GM21717 (cell line): ENCODE data around the gene C12orf75.
"Not testable (repeated sequence)": the region's sequence is repeated elsewhere in the genome, so short reads cannot be mapped to it uniquely, and the experiment has no call there.

Source experiments
- ATAC-seq: cut with Tn5 transposase; IDR thresholded peaks from one replicate; pipeline ENCODE4 v1.9.1; 2021; ENCODE audit warnings: mild to moderate bottlenecking, moderate library complexity; ENCODE audit not compliant: unreplicated experiment

Gene C12orf75

DNA sequence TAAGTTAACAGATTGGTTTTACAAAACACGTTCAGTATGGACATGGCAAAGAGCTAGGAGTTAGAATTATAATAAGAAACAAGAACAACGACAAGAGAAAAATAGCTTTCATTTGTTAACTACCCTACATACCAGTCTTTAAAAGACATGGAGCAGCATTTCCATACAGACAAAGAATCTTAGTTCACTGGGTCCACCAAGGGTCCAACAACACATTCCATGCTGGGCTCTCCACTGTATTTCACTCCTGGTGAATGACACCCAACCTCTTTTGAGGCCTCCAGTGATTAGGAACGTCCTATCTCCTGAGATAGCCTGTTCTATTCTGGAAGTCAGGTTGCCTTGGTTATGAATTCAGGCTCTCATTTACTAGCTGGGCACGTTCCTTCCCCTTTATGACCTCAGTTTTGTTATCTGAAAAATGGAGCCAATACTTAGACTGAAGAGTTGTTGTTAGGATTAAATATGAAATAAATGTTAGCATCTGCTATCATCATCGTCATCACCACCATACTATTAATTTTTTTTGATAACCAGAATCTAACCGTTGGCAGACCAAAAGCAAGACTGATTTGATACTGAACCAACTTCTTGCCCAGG is 37.7 kb downstream of the C12orf75 start:
- ATAC-seq = no peak

DNA sequence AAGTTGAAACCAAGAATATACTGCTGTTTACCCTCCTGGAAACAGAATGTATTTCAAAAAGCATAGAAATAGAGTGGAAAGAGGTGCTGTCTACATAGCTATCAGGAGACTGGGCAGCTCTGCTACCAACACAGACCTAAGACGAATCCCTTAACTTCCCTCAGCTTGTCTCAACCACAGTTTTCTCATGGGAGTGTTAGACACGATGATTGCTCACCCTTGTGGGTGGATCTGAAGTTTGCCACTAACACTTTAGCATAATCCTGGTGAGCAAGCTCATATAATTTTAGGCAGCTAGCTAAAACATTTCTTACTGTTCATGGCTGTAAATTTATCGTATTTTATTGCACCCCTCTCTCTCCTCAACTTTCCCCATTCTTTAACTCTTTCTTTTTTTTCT is 38.5 kb downstream of the C12orf75 start:
- ATAC-seq = no peak

DNA sequence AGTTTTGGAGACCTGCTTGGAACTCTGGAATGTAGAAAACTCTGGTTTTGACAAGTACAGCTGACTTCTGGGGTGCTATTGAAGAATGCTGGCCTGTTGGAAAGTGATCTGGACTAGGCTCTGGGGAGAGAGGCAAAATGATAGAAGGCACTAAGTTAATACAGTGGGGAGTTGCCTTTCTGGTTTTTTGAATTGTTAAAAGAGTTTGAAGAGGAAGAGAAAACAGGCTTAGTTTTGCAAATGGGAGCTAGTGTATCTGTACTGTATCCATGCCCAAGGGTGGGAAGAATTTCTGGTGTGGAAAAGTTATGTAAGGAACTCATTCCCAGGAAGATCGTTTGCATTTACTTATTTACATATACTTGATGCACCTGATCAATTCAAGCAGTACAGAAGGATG is 43.8 kb downstream of the C12orf75 start:
- ATAC-seq = no peak

DNA sequence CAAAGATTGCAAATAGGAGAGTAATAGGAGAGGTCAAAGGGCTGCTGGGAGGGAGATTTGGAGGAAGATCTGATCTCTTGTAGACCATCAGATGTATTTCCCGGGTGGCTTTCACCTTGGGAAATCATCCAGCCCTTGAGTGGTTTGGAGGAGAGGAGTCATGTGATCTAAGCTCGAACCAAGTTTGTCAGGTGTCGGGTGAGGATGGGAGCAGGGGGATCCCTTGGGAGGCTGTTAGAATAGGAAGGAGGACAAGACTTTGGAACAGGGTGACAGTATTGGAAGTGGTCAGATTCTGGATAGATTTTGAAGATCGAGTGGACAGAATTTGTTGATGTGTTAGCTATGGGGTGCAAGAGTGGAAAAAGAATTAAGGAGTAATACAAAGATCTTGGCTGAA is 46.6 kb downstream of the C12orf75 start:
- ATAC-seq = no peak

DNA sequence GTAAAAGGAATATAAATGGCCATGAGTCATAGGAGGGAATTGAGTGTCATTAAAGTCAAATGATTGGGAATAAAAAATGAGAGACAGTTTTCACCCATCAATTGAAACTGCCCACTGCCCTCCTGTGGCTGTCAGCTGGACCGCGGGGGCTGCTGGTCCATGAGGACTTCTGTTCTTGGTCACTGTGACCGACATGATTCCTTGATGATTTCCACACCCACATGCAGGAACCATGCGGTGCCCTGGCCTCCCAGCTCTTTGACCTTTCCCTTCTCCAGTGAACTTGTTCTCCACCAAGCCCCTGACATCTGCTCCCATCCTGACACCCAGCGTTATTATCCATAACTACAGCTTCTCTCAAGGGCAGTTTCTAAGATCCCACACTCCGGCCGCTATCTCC is 48.4 kb downstream of the C12orf75 start:
- no peak for ATAC-seq

DNA sequence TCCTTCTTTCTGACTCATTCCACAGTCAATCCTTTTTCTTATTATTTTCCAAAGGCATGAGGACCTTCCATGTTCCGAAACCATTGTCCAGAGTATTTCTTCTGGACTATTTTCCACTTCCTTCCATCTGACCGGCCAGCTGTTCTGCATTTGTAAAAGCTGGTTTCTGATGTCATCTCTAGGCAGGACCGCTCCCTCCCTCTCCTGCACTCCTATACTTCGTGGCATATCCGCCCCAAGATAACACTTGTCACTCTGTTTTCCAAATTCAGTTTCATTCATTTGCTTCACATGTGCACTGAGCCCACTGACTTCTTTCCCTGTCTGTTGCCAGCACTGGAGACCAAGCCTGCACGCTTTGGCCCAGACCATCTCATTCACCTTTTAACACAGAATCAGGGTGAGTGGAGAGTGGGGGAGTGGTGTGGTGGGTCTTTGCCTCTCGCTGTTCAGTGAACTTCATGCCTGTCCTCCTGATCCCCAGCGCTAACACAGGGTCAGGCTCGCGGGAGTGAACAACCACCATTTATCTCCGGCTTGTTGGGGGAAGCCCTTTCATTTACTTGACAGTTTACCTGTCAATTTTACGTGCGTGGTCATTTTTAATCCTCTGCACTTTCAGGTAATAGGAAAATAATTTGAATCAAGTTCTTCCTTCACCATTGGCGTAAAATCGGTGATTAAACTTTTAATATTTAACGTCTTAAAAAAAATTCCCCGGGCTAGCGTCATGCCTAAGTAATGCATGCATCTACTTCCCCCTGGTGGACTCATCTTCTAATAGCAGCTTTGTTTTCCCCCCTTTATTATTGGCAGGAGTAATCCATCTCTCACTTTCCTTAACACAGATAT is 52.5 kb downstream of the C12orf75 start:
- ATAC-seq = no peak

DNA sequence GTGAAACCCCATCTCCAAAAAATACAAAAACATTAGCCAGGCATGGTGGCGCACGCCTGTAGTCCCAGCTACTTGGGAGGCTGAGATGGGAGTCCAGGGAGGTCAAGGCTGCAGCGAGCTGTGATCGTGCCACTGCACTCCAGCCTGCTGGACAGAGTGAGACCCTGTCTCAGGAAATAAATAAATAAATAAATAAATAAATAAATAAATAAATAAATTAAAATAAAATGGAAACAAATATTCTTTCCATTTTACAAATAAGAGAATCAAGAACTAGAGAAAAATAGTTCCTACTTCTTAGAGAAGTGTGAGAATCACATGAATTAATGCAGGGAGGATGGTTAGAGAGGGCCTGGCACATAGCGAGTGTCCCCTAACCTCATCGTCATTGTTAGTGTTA is 53.7 kb downstream of the C12orf75 start:
- no peak for ATAC-seq

DNA sequence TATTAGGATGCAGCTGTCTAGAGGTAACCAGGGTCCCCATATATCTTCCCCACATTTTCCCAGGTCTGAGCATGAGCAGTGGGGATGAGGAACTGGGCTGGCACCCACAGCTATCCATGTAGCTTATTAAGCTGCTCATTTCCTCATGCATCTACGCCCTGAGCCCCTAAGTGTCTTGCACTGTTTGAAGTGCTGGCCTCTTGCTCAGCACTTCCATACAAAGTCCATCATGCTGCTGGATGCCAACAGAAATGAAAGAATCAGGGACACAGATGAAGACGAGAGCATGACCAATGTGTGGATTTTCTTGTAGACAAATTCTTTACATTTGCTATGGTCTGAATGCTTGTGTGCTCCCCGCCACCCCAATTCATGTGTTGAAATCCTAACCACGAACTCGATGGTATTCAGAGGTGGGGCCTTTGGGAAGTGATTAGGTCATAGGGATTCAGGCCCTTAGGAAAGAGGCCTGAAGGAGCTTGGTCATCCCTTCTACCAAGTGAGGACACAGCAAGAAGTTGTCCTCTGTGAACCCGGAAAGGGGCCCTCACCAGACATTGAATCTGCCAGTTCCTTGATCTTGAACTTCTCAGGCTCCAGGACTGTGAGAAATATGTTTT is 54.5 kb downstream of the C12orf75 start:
- ATAC-seq = no peak

DNA sequence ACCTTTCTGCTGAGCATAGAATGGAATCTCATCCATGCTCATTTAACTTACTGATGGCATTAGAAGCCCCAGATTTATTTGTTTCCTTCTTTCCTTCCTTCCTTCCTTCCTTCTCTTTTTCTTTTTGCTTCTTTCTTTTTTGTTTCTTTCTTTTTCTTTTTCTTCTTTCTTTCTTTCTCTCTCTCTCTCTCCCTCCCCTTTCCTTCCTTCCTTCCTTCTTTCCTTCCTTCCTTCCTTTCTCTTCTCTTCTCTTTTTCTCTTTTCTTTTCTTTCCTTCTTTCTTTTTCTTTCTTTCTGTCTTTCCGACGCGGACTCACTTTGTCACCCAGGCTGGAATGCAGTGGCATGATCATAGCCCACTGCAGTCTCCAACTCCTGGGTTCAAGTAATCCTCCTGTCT is 55.9 kb downstream of the C12orf75 start:
- ATAC-seq = no peak

DNA sequence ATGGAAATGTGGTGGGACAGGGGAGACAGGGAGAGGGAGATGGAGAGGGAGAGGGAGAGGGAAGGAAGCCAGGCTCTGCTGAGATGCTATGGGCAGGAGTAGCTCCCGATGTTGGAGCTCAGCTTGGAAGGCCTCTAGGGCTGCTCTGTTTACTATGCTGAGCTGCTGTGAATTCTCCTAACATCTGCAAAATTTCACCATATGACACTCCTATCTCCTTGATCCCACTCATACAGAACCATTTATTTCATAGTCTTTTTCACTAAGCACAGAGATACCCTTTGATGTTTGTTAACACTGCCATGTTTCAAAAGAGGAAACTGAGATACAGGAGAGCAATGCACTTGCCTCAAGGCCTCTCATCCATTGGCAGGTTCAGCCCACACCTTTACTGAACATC is 60.7 kb downstream of the C12orf75 start:
- ATAC-seq = no peak

DNA sequence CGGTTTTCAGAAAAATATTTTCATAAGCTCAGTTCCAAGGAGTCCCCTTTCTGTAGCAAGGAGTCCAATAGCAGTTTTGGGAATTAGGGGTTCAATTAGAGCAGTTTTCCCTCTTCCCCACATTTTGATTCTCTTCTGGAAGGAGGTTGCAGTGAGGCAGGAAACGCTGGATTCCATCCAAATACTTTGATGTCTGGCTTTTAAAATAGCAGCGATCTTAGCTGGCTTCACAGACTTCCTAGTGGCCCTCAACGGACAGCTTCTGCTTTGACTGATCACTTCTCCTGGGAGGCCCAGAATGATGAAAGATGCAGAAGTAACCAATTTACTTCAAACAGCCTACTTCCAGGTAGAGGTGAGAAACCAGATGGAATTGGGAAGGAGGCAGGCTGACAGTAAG is 63.1 kb downstream of the C12orf75 start:
- no peak for ATAC-seq

DNA sequence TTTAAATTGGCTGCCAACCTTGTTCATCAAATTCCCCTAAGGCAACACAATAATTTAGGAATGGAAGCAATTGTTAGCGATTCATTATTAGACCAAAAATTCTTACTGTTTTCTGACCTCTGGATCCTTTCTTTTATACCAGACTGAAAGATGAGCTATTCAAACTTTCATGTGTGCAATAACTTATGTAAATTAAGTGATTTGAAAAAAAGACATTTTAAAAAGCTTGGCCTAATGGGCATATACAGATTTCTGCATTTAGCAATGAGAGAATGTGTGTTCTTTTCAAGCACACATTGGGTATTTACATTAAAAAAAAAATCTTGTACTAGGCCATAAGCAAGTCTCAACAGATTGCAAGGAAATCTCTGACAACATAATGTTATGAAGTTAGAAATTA is 65.5 kb downstream of the C12orf75 start:
- ATAC-seq = no peak

DNA sequence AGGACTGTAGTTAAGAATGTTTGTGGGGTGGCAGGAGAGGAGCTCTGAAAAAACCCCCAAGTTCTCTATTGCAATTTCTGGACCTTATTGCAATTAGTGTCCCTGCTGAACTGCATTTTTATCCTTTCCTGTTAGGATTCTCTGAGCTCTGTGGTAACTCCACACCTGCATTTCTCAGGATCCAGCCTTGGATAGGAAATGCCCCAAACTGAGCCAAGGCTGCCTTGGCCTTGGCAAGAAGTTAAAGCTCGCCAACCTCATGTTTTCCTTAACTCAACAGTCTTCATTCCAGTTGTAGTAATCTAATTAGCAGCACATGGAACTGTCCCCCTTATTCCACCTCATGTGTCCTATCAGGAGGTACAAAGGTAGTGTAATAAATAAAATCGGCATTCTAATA is 66.5 kb downstream of the C12orf75 start:
- ATAC-seq = no peak

DNA sequence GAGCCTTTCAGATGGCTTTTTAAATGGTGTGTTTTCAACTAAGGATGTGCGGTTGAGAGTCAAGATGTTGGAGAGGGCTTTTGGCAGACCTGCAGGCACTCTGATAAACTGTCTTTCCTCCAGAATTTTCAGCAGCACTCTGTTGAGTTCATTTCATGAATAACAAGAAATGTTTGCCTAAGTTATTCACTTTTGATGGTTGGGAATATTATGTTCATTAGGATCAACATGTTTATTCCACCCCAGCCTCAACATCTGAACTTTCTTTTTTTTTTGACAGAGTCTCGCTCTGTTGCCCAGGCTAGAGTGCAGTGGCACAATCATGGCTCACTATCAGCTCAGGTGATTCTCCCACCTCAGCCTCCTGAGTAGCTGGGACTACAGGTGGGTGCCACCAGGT is 68.4 kb downstream of the C12orf75 start:
- no peak for ATAC-seq

DNA sequence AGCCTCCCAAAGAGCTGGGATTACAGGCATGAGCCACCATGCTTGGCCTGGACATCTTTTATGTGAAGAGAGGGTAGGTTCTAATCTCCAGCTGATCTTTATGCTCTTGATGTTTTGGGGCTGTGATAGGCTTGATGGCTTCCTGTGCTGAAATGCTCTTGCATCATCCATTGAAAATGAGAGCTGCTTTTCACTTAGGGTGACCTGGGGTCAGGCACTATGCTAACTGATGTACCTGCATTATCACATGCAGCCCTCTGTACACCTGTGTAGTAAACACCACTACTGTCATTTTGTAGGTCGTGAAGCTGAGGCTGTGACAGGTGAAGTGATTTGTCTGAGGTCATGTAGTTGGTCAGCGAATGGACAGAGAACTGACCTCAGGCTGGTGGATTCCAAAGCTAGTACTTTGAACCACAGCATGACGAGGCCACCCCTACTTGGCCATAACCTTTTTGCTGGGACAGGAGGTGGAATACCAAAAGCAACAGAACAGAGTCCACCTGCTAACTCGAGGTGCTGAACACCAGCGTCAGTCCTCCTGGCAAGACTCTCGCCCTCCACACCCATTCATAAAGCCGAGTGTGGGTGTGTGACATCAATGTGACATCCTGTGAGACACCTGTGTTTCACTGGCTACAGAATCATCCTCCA is 69.1 kb downstream of the C12orf75 start:
- ATAC-seq = no peak

DNA sequence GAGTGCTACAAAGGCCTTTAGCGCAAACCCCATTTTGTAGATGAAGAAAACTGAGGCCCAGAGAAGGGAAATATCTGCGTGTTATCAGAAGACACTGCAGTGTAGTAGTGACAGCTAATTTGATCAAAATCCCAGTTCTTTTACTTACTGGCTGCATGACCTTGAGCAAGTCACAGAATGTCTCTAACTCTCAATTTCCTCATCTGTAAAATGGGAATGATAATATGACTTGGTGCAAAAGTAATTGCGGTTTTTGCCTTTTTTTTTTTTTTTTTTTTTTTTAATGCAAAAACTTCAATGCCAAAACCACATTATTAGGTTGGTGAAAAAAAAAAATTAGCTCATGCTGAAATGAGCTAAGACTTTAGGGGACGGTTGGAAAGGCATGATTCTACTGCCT is 69.7 kb downstream of the C12orf75 start:
- ATAC-seq = no peak

DNA sequence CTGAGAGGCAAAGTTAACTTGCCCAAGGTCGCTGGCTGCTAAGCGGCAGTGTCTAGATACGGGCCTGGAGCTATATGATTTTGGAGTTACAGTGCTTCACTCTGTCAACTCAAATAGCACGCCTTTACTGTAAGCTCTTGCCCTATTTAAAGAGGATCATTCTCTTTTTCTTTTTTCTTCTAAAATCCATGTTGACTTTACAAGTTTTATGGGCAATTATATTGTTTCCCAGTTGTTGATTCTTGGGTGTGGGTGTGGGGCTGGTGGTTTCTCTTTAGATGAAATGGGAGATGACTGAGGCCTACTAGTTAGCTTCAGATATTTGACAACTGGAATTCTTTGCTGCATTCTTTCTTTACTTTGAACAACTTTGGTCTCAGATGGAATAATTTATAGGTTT is 70.7 kb downstream of the C12orf75 start:
- ATAC-seq = no peak

DNA sequence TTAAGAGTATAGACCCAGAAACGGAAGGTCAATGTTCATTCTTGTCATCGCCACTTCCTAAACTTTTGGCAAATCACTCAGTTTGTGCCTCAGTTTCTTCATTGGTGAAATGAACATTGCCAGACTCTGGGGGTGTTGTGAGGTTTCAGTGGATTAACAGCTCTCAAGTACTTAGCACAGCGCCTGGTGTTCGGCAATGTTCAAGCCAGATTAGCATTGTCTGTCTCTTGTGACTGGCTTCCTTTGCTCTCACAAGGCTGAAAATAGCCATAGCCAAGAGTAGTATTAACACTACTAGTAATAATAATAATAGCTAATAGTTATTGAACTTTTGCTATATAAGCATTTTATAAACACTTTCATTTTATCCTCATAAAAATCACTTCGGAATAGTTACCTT is 71.9 kb downstream of the C12orf75 start:
- ATAC-seq = no peak

DNA sequence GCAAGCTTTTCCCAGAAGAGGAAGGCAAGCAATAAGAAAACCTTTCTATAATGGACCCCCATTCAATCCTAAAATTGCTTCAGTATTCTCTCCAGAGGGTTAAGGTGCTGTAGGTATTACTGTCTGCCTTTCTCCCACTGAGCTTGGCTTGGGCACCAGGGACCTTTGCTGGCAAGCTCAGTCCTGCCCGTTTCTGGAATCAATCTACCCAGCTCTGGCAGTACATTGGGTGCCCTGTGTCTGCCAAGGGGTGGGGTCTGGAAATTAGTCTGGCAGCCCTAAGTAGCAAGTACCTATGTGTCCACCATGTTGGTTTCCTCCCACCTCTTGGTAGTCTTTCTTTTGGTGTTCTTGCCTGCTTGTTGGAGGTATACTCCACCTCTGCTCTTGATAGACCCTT is 72.6 kb downstream of the C12orf75 start:
- no peak for ATAC-seq

DNA sequence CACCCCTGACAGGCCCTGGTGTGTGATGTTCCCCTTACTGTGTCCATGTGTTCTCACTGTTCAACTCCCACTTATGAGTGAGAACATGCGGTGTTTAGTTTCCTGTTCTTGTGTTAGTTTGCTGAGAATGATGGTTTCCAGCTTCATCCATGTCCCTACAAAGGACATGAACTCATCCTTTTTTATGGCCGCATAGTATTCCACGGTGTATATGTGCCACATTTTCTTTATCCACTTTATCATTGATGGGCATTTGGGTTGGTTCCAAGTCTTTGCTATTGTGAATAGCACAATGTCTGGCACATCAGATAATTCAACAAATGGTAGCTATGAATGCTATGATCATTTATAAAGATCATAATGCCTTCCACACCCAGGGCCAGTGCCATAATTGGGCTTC is 73.6 kb downstream of the C12orf75 start:
- ATAC-seq = not testable (repeated sequence)

DNA sequence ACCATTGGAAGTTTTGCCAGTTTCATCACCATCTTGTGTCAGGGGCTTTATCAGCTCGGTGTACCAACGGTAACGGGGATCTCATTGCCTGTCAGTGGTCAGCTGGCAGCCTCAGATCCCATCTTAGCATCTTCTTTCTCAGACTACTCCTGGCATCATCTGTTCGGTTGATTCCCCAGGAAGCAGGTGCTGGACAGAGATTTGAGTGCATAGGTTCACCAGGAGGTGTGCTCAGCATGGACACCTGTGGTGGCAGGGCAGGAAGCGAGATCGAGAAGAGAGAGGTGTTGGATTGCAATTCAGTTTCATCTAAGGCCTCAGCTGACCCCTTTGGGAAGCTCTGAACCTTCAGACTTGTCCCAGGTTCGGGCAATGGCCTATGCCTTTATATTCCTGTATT is 76.0 kb downstream of the C12orf75 start:
- ATAC-seq = no peak

DNA sequence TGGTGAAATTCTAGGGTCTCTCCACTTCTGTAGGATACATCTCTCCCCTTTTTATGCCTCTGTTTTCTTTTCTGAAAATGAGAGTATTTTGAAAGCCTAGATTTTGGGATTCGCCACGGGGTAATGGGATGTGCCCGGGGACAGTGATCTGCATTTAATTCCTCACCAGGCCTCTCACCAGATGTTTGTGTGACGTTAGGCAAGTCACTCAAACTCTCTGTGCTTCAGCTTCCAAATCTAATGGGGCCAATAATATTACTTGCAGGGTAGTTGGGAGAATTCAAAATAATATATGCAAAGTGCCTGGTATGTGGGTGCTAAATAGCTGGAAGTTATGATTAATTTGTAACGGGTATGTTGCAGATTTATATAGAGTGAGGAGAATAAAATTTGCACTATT is 78.8 kb downstream of the C12orf75 start:
- no peak for ATAC-seq
